ENCODE data around the gene SAA4. TPM values are rescaled to one million over a fixed set of nuclear protein-coding genes. Genes with fewer than 3 reads are reported as not detected.
A peak's percentile ranks its signal among the peaks of the same experiment; 100 is the strongest.
"Not testable (repeated sequence)": the region's sequence is repeated elsewhere in the genome, so short reads cannot be mapped to it uniquely, and the experiment has no call there.

The SAA4 gene
- polyA plus RNA-seq, 3 donors, result not detected

DNA sequence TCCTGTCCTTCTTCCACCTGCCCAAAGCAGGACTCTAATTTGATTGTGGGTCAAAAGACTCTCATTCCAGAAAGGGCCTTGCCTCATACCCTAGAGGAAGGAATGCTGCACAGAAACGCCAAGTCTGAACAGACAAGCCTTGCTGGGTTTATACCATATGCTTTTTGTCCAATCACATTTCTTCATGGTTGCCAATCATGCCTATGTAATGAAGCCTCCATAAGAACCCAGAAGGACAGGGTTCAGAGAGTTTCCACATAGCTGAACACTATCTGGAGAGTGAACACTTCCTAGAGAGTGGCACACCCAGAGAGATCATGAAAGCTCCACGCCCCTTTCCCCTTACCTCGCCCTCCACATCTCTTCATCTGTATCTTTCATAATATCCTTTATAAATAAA lies 16.6 kb upstream of the SAA4 start:
- TF ChIP-seq, protein P1, sequence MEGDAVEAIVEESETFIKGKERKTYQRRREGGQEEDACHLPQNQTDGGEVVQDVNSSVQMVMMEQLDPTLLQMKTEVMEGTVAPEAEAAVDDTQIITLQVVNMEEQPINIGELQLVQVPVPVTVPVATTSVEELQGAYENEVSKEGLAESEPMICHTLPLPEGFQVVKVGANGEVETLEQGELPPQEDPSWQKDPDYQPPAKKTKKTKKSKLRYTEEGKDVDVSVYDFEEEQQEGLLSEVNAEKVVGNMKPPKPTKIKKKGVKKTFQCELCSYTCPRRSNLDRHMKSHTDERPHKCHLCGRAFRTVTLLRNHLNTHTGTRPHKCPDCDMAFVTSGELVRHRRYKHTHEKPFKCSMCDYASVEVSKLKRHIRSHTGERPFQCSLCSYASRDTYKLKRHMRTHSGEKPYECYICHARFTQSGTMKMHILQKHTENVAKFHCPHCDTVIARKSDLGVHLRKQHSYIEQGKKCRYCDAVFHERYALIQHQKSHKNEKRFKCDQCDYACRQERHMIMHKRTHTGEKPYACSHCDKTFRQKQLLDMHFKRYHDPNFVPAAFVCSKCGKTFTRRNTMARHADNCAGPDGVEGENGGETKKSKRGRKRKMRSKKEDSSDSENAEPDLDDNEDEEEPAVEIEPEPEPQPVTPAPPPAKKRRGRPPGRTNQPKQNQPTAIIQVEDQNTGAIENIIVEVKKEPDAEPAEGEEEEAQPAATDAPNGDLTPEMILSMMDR (IDR thresholded peaks at IDR 0.05), result no peak
- Mint-ChIP-seq H3K36me3 (no peaks in the 10 kb centered on the region), H3K27me3 (ENCODE audit: low read depth in 3 of 3) (peaks cover 3 to 10% (median 5%) of the 10 kb centered on the region in 3 donors), H3K4me1 (peaks cover 9% of the 10 kb centered on the region), H3K4me3 (no peak overlapping the region), H3K9me3 (peaks cover 0 to 2% (median 0%) of the 10 kb centered on the region in 7 donors), H3K27ac (peak overlapping the region in 1 of 7 donors; percentile 49)
- Histone ChIP-seq H4K20me1 (ENCODE audit: insufficient read depth, low read length) (no peaks in the 10 kb centered on the region), H3K4me3 (replicated peaks in 1 of 3; ENCODE audit: low read depth in 2 of 3, low read length in 3 of 3) (no peak overlapping the region), H3K9ac (ENCODE audit: insufficient read depth, low read length, poor library complexity, severe bottlenecking) (no peak overlapping the region), H2AFZ (ENCODE audit: insufficient read depth, low read depth, low read length, poor library complexity, severe bottlenecking) (peak overlapping the region; percentile 13), H3K79me2 (ENCODE audit: insufficient read depth, low read length) (no peaks in the 10 kb centered on the region), H3K27ac (ENCODE audit: low read depth in 1 of 2, low read length in 2 of 2) (no peak overlapping the region), H3K4me2 (replicated peaks; ENCODE audit: extremely low read depth, low read length, poor library complexity, severe bottlenecking) (no peak overlapping the region), H3K9me3 (replicated peaks in 1 of 2; ENCODE audit: control insufficient read depth in 1 of 2, insufficient read depth in 1 of 2, low read length in 2 of 2) (no peaks in the 10 kb centered on the region), H3K27me3 (ENCODE audit: control insufficient read depth in 2 of 2, insufficient read depth in 2 of 2, low read length in 2 of 2) (no peaks in the 10 kb centered on the region), H3K4me1 (ENCODE audit: control insufficient read depth in 1 of 2, insufficient read depth in 2 of 2, low read length in 2 of 2) (no peaks in the 10 kb centered on the region), H3K36me3 (replicated peaks in 1 of 2; ENCODE audit: control insufficient read depth in 1 of 2, insufficient read depth in 2 of 2, low read length in 2 of 2) (no peaks in the 10 kb centered on the region)
- DNase-seq, result no peak
- 79% methylated on average over 3 of the region's 3 CpGs for WGBS (ENCODE audit: insufficient coverage)
- intact Hi-C loops (cut with micrococcal nuclease), result no loop called here

DNA sequence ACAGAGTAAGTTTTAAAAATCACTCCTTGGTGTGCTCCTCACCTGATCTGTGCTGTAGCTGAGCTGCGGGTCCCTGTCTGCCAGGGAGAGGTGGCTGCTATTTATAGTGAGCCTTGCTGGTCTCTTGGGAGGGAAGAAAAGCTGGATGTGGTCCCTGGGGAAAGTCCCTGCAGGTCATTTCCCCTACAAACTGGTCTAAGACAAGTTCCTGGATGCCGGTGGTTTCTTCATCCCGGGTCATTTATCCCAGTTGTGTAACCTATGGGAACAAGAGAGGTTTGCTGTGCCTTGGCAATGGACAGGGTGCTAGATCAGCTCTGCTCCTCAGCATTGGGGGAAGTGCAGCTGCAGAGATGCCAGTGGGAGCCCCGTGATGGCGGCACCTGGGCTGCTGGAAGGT lies 12.0 kb upstream of the SAA4 start, which contains the start of gene SAA2:
Gene SAA2, minus strand, starts transcription at position 108 of the 400 bp plus-strand sequence. CDS start 657 bp downstream, outside the sequence.
- WGBS (ENCODE audit: insufficient coverage), result 58% methylated on average over 4 of the region's 5 CpGs
- Histone ChIP-seq H4K20me1 (ENCODE audit: insufficient read depth, low read length) (no peaks in the 10 kb centered on the region), H3K9me3 (replicated peaks in 1 of 2; ENCODE audit: control insufficient read depth in 1 of 2, insufficient read depth in 1 of 2, low read length in 2 of 2) (no peaks in the 10 kb centered on the region), H3K36me3 (replicated peaks in 1 of 2; ENCODE audit: control insufficient read depth in 1 of 2, insufficient read depth in 2 of 2, low read length in 2 of 2) (no peaks in the 10 kb centered on the region), H3K4me1 (ENCODE audit: control insufficient read depth in 1 of 2, insufficient read depth in 2 of 2, low read length in 2 of 2) (no peaks in the 10 kb centered on the region), H3K4me2 (replicated peaks; ENCODE audit: extremely low read depth, low read length, poor library complexity, severe bottlenecking) (no peak within 1 kb of the TSS), H3K27me3 (ENCODE audit: control insufficient read depth in 2 of 2, insufficient read depth in 2 of 2, low read length in 2 of 2) (no peaks in the 10 kb centered on the region), H2AFZ (ENCODE audit: insufficient read depth, low read depth, low read length, poor library complexity, severe bottlenecking) (no peak within 1 kb of the TSS), H3K79me2 (ENCODE audit: insufficient read depth, low read length) (no peaks in the 10 kb centered on the region), H3K27ac (ENCODE audit: low read depth in 1 of 2, low read length in 2 of 2) (no peak within 1 kb of the TSS), H3K9ac (ENCODE audit: insufficient read depth, low read length, poor library complexity, severe bottlenecking) (no peak within 1 kb of the TSS), H3K4me3 (replicated peaks in 1 of 3; ENCODE audit: low read depth in 2 of 3, low read length in 3 of 3) (no peak within 1 kb of the TSS)
- H3K4me3 Mint-ChIP-seq, result no peak within 1 kb of the TSS
- intact Hi-C loops (cut with micrococcal nuclease), result loop anchor here (10.0 kb wide), 3 partner anchors 76 to 146 kb away; partner anchors contain the start of genes GTF2H1 (in 1 of the 2), HPS5 (in 1 of the 2) and LDHA (in 1 of the 2)
- H3K9me3 Mint-ChIP-seq, result peaks cover 0 to 1% (median 0%) of the 10 kb centered on the region in 7 donors
- peaks cover 17% of the 10 kb centered on the region for H3K4me1 Mint-ChIP-seq
- TF ChIP-seq, protein P1 (IDR thresholded peaks at IDR 0.05), result no peak
- no peak for DNase-seq
- H3K36me3 Mint-ChIP-seq, result no peaks in the 10 kb centered on the region
- peak within 1 kb of the TSS in 1 of 7 donors; percentile 54 for H3K27ac Mint-ChIP-seq
- H3K27me3 Mint-ChIP-seq (ENCODE audit: low read depth in 3 of 3), result peaks cover 2 to 10% (median 3%) of the 10 kb centered on the region in 3 donors

GRCh38 chr11:18247191-18247581 lies 10.6 kb upstream of the SAA4 start:
- H2AFZ ChIP-seq (ENCODE audit: insufficient read depth, low read depth, low read length, poor library complexity, severe bottlenecking), result peak overlapping the region; percentile 72
- H3K9ac ChIP-seq (ENCODE audit: insufficient read depth, low read length, poor library complexity, severe bottlenecking); DNase-seq; H3K27me3 ChIP-seq (ENCODE audit: control insufficient read depth in 2 of 2, insufficient read depth in 2 of 2, low read length in 2 of 2); H3K79me2 ChIP-seq (ENCODE audit: insufficient read depth, low read length); H3K4me3 Mint-ChIP-seq; H3K36me3 Mint-ChIP-seq; H3K4me2 ChIP-seq (replicated peaks; ENCODE audit: extremely low read depth, low read length, poor library complexity, severe bottlenecking); H3K36me3 ChIP-seq (replicated peaks in 1 of 2; ENCODE audit: control insufficient read depth in 1 of 2, insufficient read depth in 2 of 2, low read length in 2 of 2); H3K27ac ChIP-seq (ENCODE audit: low read depth in 1 of 2, low read length in 2 of 2); H3K9me3 ChIP-seq (replicated peaks in 1 of 2; ENCODE audit: control insufficient read depth in 1 of 2, insufficient read depth in 1 of 2, low read length in 2 of 2); H3K27me3 Mint-ChIP-seq (ENCODE audit: low read depth in 3 of 3); H3K9me3 Mint-ChIP-seq; H4K20me1 ChIP-seq (ENCODE audit: insufficient read depth, low read length); H3K4me1 ChIP-seq (ENCODE audit: control insufficient read depth in 1 of 2, insufficient read depth in 2 of 2, low read length in 2 of 2); H3K4me3 ChIP-seq (replicated peaks in 1 of 3; ENCODE audit: low read depth in 2 of 3, low read length in 3 of 3): not testable (repeated sequence)
- H3K27ac Mint-ChIP-seq, result peak overlapping the region in 4 of 7 donors; percentile 54 to 84 (median 65)
- WGBS (ENCODE audit: insufficient coverage), result no CpG with 5 or more reads among the region's 6 CpGs
- intact Hi-C loops (cut with micrococcal nuclease), result loop anchor here (10.0 kb wide), 3 partner anchors 78 to 148 kb away; partner anchors contain the start of genes GTF2H1 (in 1 of the 2), HPS5 (in 1 of the 2) and LDHA (in 1 of the 2)
- peaks cover 11% of the 10 kb centered on the region for H3K4me1 Mint-ChIP-seq
